Measurements from ENCODE around the gene TRIM39. TPM values are rescaled to one million over a fixed set of nuclear protein-coding genes. Genes with fewer than 3 reads are reported as not detected.

Gene TRIM39
- total and polyA plus RNA-seq, 9 of the 15 experiments (the other 6 are each of a cell fraction or from before 2014, with no cell fraction given): 5.6 to 17.7 (median 12.8) TPM

- TF ChIP-seq ZNF644 (tag; IDR thresholded peaks at IDR 0.05; ENCODE audit: low read depth): peak; percentile 84; the same call in 1 of the 2 replicates
- TF ChIP-seq SOX6 (IDR thresholded peaks at IDR 0.05): peak; percentile 46; the same call in 1 of the 2 replicates
- no peak for TF ChIP-seq SRSF3 (IDR thresholded peaks at IDR 0.05; ENCODE audit: insufficient read depth, low read length)
- peak; percentile 79 for TF ChIP-seq MBD2 (IDR thresholded peaks at IDR 0.05; ENCODE audit: borderline replicate concordance, low read depth)
- TF ChIP-seq POU5F1 (IDR thresholded peaks at IDR 0.05; ENCODE audit: borderline replicate concordance, low read depth, low read length, partially characterized antibody): peak; percentile 48
- peak; percentile 67 for TF ChIP-seq NFIC (IDR thresholded peaks at IDR 0.05)
- peak; percentile 21 for TF ChIP-seq NELFE (IDR thresholded peaks at IDR 0.05; ENCODE audit: insufficient read depth, insufficient read length)
- no peak for TF ChIP-seq STAT6 (CRISPR knock-in tag; IDR thresholded peaks at IDR 0.05)
- peak; percentile 78 for TF ChIP-seq RBBP5 (IDR thresholded peaks at IDR 0.05; ENCODE audit: borderline replicate concordance, insufficient read depth, low read length, poor library complexity, severe bottlenecking)
- TF ChIP-seq NONO (IDR thresholded peaks at IDR 0.05; ENCODE audit: low read depth in 2 of 2, low read length in 1 of 2): peak; percentile 57 to 79; a peak in 2 of 4 replicates
- 0 out of 2 replicates have a peak, but pooled peaks have one; percentile 84 for TF ChIP-seq THRB (CRISPR knock-in tag; conservative IDR thresholded peaks at IDR 0.05)
- TF ChIP-seq ZNF408 (CRISPR knock-in tag; IDR thresholded peaks at IDR 0.05; ENCODE audit: low read depth): no peak
- peak; percentile 87 for TF ChIP-seq ELF2 (CRISPR knock-in tag; IDR thresholded peaks at IDR 0.05)
- no peak for TF ChIP-seq KHSRP (IDR thresholded peaks at IDR 0.05)
- TF ChIP-seq SIX5 (IDR thresholded peaks at IDR 0.05; ENCODE audit: borderline replicate concordance in 1 of 2, insufficient read depth in 1 of 2, low read depth in 1 of 2, low read length in 2 of 2): peak; percentile 76 to 78
- TF ChIP-seq PML (IDR thresholded peaks at IDR 0.05; ENCODE audit: low read length): peak; percentile 72; the same call in 1 of the 2 replicates
- no peak for TF ChIP-seq MECOM (CRISPR knock-in tag; IDR thresholded peaks at IDR 0.05)
- no peak for TF ChIP-seq KAT7 (CRISPR knock-in tag; IDR thresholded peaks at IDR 0.05; ENCODE audit: borderline replicate concordance)
- peak; percentile 58; the same call in 1 of the 2 replicates for TF ChIP-seq ZSCAN29 (IDR thresholded peaks at IDR 0.05)
- TF ChIP-seq ZBTB2 (IDR thresholded peaks at IDR 0.05): no peak
- TF ChIP-seq ZBED1 (IDR thresholded peaks at IDR 0.05): no peak
- TF ChIP-seq ZNF41 (CRISPR knock-in tag; conservative IDR thresholded peaks at IDR 0.05): no peak
- no peak for TF ChIP-seq ZBTB1 (CRISPR knock-in tag; IDR thresholded peaks at IDR 0.05; ENCODE audit: borderline replicate concordance, low read depth)
Measured at GRCh38 chr6:30344868-30345671, 18.3 kb downstream of the TRIM39 start, which contains the start of gene RPP21 (continued).
